Stomach (tissue), 4 donors: ENCODE results near the gene COA1.

ENCODE experiments used
- CTCF ChIP-seq, 7 experiments: fragments of 450-650 bp in 4 of 7; fragments of 200-600 bp in 3 of 7; sonication (generic) in 3 of 7; IDR thresholded peaks; one replicate each; pipeline ENCODE4 v1.5.1; 2016 to 2019; ENCODE audit warnings: antibody characterized with exemption in 7 of 7, control low read depth in 2 of 7, mild to moderate bottlenecking in 1 of 7
- POLR2A ChIP-seq, 4 donors: fragments of 450-650 bp; IDR thresholded peaks; one replicate each; pipeline ENCODE4 v1.6.1; 2016; ENCODE audit warnings: antibody characterized with exemption in 4 of 4, control low read depth in 2 of 4, mild to moderate bottlenecking in 1 of 4, moderate library complexity in 1 of 4

- TF ChIP-seq CTCF (IDR thresholded peaks at IDR 0.05) = no peak
- TF ChIP-seq POLR2A (IDR thresholded peaks at IDR 0.05) = no peak
These were observed 25.8 kb downstream of the COA1 start for GRCh38 chr7:43703573-43703972.
